HG03025 (cell line): ENCODE data around the gene SYVN1.
"Not testable (repeated sequence)": the region's sequence is repeated elsewhere in the genome, so short reads cannot be mapped to it uniquely, and the experiment has no call there.

Source experiments
- ATAC-seq: cut with Tn5 transposase; IDR thresholded peaks from one replicate; pipeline ENCODE4 v1.9.1; 2021; ENCODE audit warnings: mild to moderate bottlenecking, moderate library complexity; ENCODE audit not compliant: unreplicated experiment, low FRiP score

The SYVN1 gene

GRCh38 chr11:65128182-65129145 is 5.9 kb downstream of the SYVN1 start:
- no peak for ATAC-seq

GRCh38 chr11:65127473-65128181 is 6.7 kb downstream of the SYVN1 start:
- no peak for ATAC-seq

- ATAC-seq, result no peak
These were observed 7.6 kb downstream of the SYVN1 start for GRCh38 chr11:65126624-65127274.

GRCh38 chr11:65125197-65126056 is 8.9 kb downstream of the SYVN1 start:
- ATAC-seq, result no peak

- no peak for ATAC-seq
These were observed 9.7 kb downstream of the SYVN1 start for GRCh38 chr11:65124480-65125196.

GRCh38 chr11:65121865-65122696 is 12.2 kb downstream of the SYVN1 start, which contains the start of the genes FAU and MRPL49:
Gene FAU (minus strand): TSS chr11:65122134. CDS start chr11:65121813, 321 bp downstream.
Gene MRPL49 (plus strand): TSS chr11:65122321. CDS start chr11:65122347, 26 bp downstream.
- peak; percentile 64 for ATAC-seq

GRCh38 chr11:65121447-65121864 is 12.9 kb downstream of the SYVN1 start:
- ATAC-seq, result no peak

- ATAC-seq, result no peak
These were observed 13.5 kb downstream of the SYVN1 start for GRCh38 chr11:65120831-65121230.

GRCh38 chr11:65119670-65119995 is 14.7 kb downstream of the SYVN1 start:
- no peak for ATAC-seq

- not testable (repeated sequence) for ATAC-seq
These were observed 15.2 kb downstream of the SYVN1 start for GRCh38 chr11:65118891-65119669.

GRCh38 chr11:65118097-65118837 is 16.1 kb downstream of the SYVN1 start:
- ATAC-seq, result no peak

- peak; percentile 47 for ATAC-seq
These were observed 16.9 kb downstream of the SYVN1 start, which contains the start of gene ZNHIT2 for GRCh38 chr11:65117206-65118096. Gene ZNHIT2 (minus strand): TSS chr11:65117701. CDS start chr11:65117653, 48 bp downstream.

- ATAC-seq, result peak; percentile 1
These were observed 17.7 kb downstream of the SYVN1 start for GRCh38 chr11:65116370-65117205.

GRCh38 chr11:65115361-65116082 is 18.8 kb downstream of the SYVN1 start:
- no peak for ATAC-seq
